Esophagus squamous epithelium (tissue), 5 donors: Measurements from ENCODE around the gene COX19. TPM values are rescaled to one million over a fixed set of nuclear protein-coding genes. Genes with fewer than 3 reads are reported as not detected.
A peak's percentile ranks its signal among the peaks of the same experiment; 100 is the strongest.
"Not testable (repeated sequence)": the region's sequence is repeated elsewhere in the genome, so short reads cannot be mapped to it uniquely, and the experiment has no call there.

ENCODE experiments used
- DNase-seq: peaks from one replicate; lab custom pipeline; 2025; lab: John Stamatoyannopoulos, UW
- H3K27ac ChIP-seq, 4 donors: fragments of 200-600 bp; sonication (generic); one replicate each; pipeline ENCODE4 v1.5.1; 2016 to 2019; ENCODE audit warnings: mild to moderate bottlenecking in 1 of 4
- H3K27me3 ChIP-seq, 4 donors: fragments of 200-600 bp; sonication (generic); 1 replicate in 3 of 4; 2 replicates in 1 of 4; pipeline versions ENCODE4 v1.5.1 to v1.6.0; 2017 to 2021; ENCODE audit warnings: antibody characterized with exemption in 1 of 4
- H3K36me3 ChIP-seq, 3 donors: fragments of 200-600 bp; sonication (generic); one replicate each; pipeline ENCODE4 v1.5.1; 2016 to 2019
- H3K4me1 ChIP-seq, 3 donors: fragments of 200-600 bp; sonication (generic); one replicate each; pipeline ENCODE4 v1.5.1; 2017 to 2019
- H3K4me3 ChIP-seq, 4 donors: fragments of 200-600 bp; sonication (generic); 1 replicate in 3 of 4; 2 replicates in 1 of 4; pipeline ENCODE4 v1.5.1; 2016 to 2019; ENCODE audit warnings: mild to moderate bottlenecking in 2 of 4, moderate library complexity in 1 of 4
- H3K9me3 ChIP-seq, 3 donors: fragments of 200-600 bp; sonication (generic); one replicate each; pipeline ENCODE4 v1.5.1; 2016 to 2019
- CTCF ChIP-seq, 6 experiments: fragments of 450-650 bp in 4 of 6; fragments of 200-600 bp in 2 of 6; sonication (generic) in 2 of 6; IDR thresholded peaks; one replicate each; pipeline ENCODE4 v1.5.1; 2016 to 2019; ENCODE audit warnings: antibody characterized with exemption in 6 of 6, mild to moderate bottlenecking in 4 of 6, moderate library complexity in 4 of 6
- POLR2A ChIP-seq, 4 donors: fragments of 450-650 bp; IDR thresholded peaks; one replicate each; pipeline ENCODE4 v1.6.1; 2017; ENCODE audit warnings: antibody characterized with exemption in 4 of 4, mild to moderate bottlenecking in 4 of 4, moderate library complexity in 3 of 4
- WGBS, 2 donors: methylation state at CpG; one replicate each; pipeline ENCODE4 v1.1.5; 2018; 5-methylcytosine and 5-hydroxymethylcytosine counted together
- intact Hi-C: fragments of 100-400 bp; cut with DNase I; formaldehyde crosslinking; loops from one replicate; pipeline ENCODE4 v1.15.0; 2022
- total RNA-seq, 4 donors: library from RNA; depleted of rRNA; stranded (reverse); fragments of >200 nt; gene quantifications; one replicate each; pipeline ENCODE4 v1.1.0, GENCODE V29; 2016
- donor health status: DM: yes; HTN: yes; CAD: no.

The COX19 gene
- total RNA-seq, 4 donors from 2014 or later = 4.0 to 13.0 (median 6.9) TPM

GRCh38 chr7:945147-945555 lies 30.2 kb downstream of the COX19 start:
- peak in 1 of 6 experiments; percentile 7 for TF ChIP-seq CTCF (IDR thresholded peaks at IDR 0.05)
- no peak for TF ChIP-seq POLR2A (IDR thresholded peaks at IDR 0.05)
- no peaks in the 10 kb centered on the region for H3K36me3 ChIP-seq
- peak overlapping the region; percentile 2 to 49 (median 30) for H3K4me3 ChIP-seq
- peaks cover 0 to 4% (median 0%) of the 10 kb centered on the region in 3 donors for H3K9me3 ChIP-seq
- H3K4me1 ChIP-seq = peaks cover 14 to 30% (median 14%) of the 10 kb centered on the region in 3 donors
- intact Hi-C loops = loop anchor here (2.0 kb wide), 1 partner anchor 32 kb away; no protein-coding TSS in a partner anchor
- peak overlapping the region; percentile 77 to 89 (median 84) for H3K27ac ChIP-seq
- DNase-seq = no peak
- no CpG with 5 or more reads among the region's 13 CpGs for WGBS, 2 donors
- H3K27me3 ChIP-seq = no peaks in the 10 kb centered on the region

DNA sequence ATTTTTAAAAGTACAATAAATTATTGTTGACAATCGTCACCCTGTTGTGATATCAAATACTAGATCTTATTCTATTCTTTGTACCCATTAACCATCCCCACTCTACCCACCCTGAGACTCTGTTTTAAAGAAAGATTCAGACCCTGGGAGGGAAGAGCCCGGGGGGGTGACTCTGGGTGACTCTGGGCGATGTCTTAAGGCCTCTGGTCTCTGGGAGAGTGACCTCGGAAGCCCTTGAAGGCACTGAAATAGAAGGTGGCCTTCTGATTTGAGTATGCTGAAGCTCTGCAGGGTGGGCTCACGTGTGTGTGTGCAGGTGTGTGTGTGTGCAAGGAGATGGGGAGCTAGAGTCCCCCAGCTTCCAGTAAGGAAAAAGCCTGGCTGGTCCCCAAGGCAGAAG lies 30.6 kb downstream of the COX19 start:
- Histone ChIP-seq H3K4me1 (peaks cover 14 to 27% (median 14%) of the 10 kb centered on the region in 3 donors), H3K27me3 (no peaks in the 10 kb centered on the region), H3K36me3 (no peaks in the 10 kb centered on the region), H3K9me3 (peaks cover 0 to 4% (median 0%) of the 10 kb centered on the region in 3 donors), H3K4me3 (peak overlapping the region in 3 of 4 donors; percentile 28 to 49 (median 32)), H3K27ac (peak overlapping the region; percentile 77 to 89 (median 84))
- 67 to 83% methylated on average over 3 of the region's 5 CpGs for WGBS, 2 donors
- DNase-seq = no peak
- TF ChIP-seq POLR2A (IDR thresholded peaks at IDR 0.05) (no peak), CTCF (IDR thresholded peaks at IDR 0.05) (no peak)
- intact Hi-C loops = loop anchor here (2.0 kb wide), 1 partner anchor 32 kb away; no protein-coding TSS in a partner anchor

DNA sequence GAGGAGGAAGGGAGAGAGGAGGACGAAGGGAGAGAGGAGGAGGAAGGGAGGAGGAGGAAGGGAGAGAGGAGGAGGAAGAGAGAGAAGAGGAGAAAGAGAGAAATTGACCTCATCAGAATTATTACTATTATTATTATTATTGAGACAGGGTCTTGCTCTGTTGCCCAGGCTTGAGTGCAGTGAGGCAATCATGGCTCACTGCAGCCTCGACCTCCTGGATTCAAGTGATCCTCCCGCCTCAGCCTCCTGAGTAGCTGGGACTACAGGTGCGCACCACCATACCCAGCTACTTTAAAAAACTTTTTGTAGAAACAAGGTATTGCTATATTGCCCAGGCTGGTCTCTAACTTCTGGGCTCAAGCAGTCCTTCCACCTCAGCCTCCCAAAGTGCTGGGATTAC lies 31.6 kb downstream of the COX19 start:
- 88 to 93% methylated on average over 3 to 4 of the region's 4 CpGs for WGBS, 2 donors
- intact Hi-C loops = loop anchor here (2.0 kb wide), 1 partner anchor 31 kb away; no protein-coding TSS in a partner anchor
- not testable (repeated sequence) for H3K27me3 ChIP-seq, H3K36me3 ChIP-seq, DNase-seq, H3K4me3 ChIP-seq, H3K27ac ChIP-seq, H3K9me3 ChIP-seq
- peaks cover 14 to 25% (median 14%) of the 10 kb centered on the region in 3 donors for H3K4me1 ChIP-seq

DNA sequence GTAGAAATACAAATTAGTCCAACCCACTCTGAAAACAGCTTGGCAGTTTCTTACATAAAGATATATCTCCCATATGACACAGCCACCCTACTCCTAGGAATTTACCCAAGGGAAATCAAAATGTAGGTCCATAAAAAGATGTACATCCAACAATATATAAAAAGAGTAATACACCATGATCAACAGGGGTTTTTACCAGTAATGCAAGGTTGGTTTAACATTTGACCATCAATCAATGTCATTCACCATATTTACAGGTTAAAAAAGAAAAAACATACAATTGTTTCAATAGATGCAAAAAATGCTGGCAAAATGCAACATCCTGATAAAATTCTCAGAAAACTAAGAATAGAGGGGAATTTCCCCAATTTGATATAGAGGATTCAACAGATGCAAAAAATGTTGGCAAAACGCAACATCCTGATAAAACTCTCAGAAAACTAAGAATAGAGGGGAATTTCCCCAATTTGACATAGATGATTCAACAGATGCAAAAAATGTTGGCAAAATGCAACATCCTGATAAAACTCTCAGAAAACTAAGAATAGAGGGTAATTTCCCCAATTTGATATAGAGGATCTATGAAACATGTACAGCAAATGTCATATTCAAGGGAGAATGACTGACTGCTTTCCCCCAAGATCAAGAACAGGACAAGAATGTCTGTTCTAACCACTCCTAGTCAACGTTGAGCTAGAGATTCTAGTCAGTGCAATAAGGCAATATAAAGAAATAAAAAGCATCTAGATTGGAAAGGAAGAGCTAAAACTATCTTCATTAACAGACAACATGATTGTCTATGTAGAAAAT lies 34.5 kb downstream of the COX19 start:
- Histone ChIP-seq H3K9me3 (peaks cover 0 to 4% (median 0%) of the 10 kb centered on the region in 3 donors), H3K27me3 (no peaks in the 10 kb centered on the region), H3K4me1 (peaks cover 5 to 21% (median 9%) of the 10 kb centered on the region in 3 donors), H3K4me3 (no peak overlapping the region), H3K36me3 (peaks cover 0 to 4% (median 0%) of the 10 kb centered on the region in 3 donors), H3K27ac (no peak overlapping the region)
- WGBS, 2 donors = 20 to 35% methylated on average over 2 of the region's 2 CpGs
- DNase-seq = no peak
- intact Hi-C loops = no loop called here
- TF ChIP-seq POLR2A (IDR thresholded peaks at IDR 0.05) (no peak), CTCF (IDR thresholded peaks at IDR 0.05) (no peak)

- intact Hi-C loops = no loop called here
These were observed 35.5 kb downstream of the COX19 start for GRCh38 chr7:939843-940242.

More at GRCh38 chr7:939843-940242, 35.5 kb downstream of the COX19 start:
- peaks cover 0 to 4% (median 0%) of the 10 kb centered on the region in 3 donors for H3K9me3 ChIP-seq
- no peak overlapping the region for H3K27ac ChIP-seq
- WGBS, 2 donors = 82 to 85% methylated on average over 4 of the region's 4 CpGs
- H3K36me3 ChIP-seq = peaks cover 0 to 4% (median 0%) of the 10 kb centered on the region in 3 donors
- no peaks in the 10 kb centered on the region for H3K27me3 ChIP-seq
- no peak for DNase-seq
- TF ChIP-seq CTCF (IDR thresholded peaks at IDR 0.05) (no peak), POLR2A (IDR thresholded peaks at IDR 0.05) (no peak)
- H3K4me3 ChIP-seq = no peak overlapping the region
- H3K4me1 ChIP-seq = peaks cover 0 to 12% (median 2%) of the 10 kb centered on the region in 3 donors
